BJ (cell line): ENCODE data around the gene RAF1. TPM values are rescaled to one million over a fixed set of nuclear protein-coding genes. Genes with fewer than 3 reads are reported as not detected.

Experiments used
- CTCF ChIA-PET: fragments of 350-600 bp; formaldehyde crosslinking; extraction: SDS; loops from one replicate; lab custom pipeline; 2021; ENCODE audit warnings: antibody characterized with exemption, inconsistent platforms; lab: Yijun Ruan, JAX
- POLR2A ChIA-PET: fragments of 300-600 bp; sonication (Branson Sonifier 250); formaldehyde crosslinking; extraction: SDS; loops from one replicate; lab custom pipeline; 2021; ENCODE audit warnings: antibody characterized with exemption; lab: Charles Lee
- DNase-seq: peaks from one replicate; pipeline ENCODE4 v3.0.0-alpha.2; 2011; ENCODE audit warnings: low read depth
- H3K27me3 ChIP-seq: 2 replicates; pipeline ENCODE4 v1.6.0; 2011; ENCODE audit warnings: low read length; ENCODE audit not compliant: control insufficient read depth, insufficient read depth
- H3K36me3 ChIP-seq: 2 replicates; pipeline ENCODE4 v1.5.1; 2011; ENCODE audit warnings: low read length; ENCODE audit not compliant: control insufficient read depth, insufficient read depth
- H3K4me3 ChIP-seq: 2 replicates; pipeline ENCODE4 v1.5.1; 2011; ENCODE audit warnings: low read depth, mild to moderate bottlenecking, control low read depth, low read length
- CTCF ChIP-seq: IDR thresholded peaks from 2 replicates; pipeline ENCODE4 v1.5.1; 2011; ENCODE audit warnings: low read depth, mild to moderate bottlenecking, control low read depth, inconsistent platforms, low read length, moderate library complexity; ENCODE audit not compliant: insufficient read depth
- polyA plus RNA-seq: library from polyadenylated mRNA; depleted of rRNA; stranded (reverse); fragments of >200 nt; gene quantifications from 2 replicates; pipeline ENCODE4 v1.2.3, GENCODE V29; 2011

Gene RAF1
- polyA plus RNA-seq, 1 experiment, result 122 TPM

GRCh38 chr3:12558706-12559105 is 105.2 kb downstream of the RAF1 start:
- H3K36me3 ChIP-seq, result no peaks in the 10 kb centered on the region
- ChIA-PET CTCF (interaction anchor here (0.8 to 1.4 kb wide), 4 partner anchors 21 to 421 kb away, joined by 3 read pairs; no protein-coding TSS in a partner anchor), POLR2A (no interaction called here)
- no peak for DNase-seq
- peak overlapping the region; percentile 16 for H3K4me3 ChIP-seq
- TF ChIP-seq CTCF, result no peak
- H3K27me3 ChIP-seq, result no peaks in the 10 kb centered on the region

GRCh38 chr3:12557473-12558100 is 106.3 kb downstream of the RAF1 start:
- POLR2A ChIA-PET, result no interaction called here

DNA sequence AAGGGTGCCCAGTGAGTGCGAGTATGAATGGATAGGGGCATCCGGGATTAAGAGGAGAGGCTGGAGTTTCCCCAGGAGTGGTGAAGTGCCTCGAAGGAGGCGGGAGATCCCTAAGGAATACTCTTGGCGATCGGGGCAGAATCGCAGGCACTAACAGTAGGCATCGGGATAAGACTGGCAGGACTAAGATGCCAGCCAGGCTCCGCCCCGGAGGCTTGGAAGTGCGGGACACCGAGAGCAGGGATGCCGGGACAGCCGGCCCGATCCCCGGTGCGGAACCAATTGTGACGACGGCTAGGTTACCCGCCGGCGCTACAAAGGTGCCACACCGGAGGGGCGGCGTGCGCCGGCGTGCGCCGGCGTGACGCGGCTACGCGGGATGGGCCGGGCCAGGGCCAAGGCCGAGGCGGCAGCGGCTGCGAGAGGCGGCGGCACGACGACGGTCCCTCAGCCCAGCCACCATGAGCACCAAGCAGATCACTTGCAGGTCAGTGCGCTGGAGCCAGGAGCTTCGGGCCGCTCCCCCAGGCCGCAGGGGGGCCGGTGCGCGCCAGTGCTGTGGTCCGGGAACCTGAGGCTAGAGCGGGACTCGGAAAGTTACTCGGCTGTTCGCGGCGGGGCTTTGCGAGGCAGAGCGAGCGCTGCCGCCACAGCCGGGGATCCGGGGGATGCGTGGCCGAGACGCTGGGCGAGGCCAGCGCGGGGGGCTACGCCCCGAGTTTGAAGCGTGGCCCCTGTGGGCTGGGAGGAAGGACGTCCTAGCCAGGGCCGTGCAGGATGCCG is 107.0 kb downstream of the RAF1 start, which contains the start of gene MKRN2:
Gene MKRN2, plus strand, starts transcription at position 398 of the 783 bp plus-strand sequence. Its CDS starts 64 bp downstream, at position 462.
- no peaks in the 10 kb centered on the region for H3K36me3 ChIP-seq
- ChIA-PET CTCF (interaction anchor here (1.9 kb wide), 1 partner anchor 11 kb away, joined by 5 read pairs; the partner anchor contains the start of gene MKRN2OS), POLR2A (no interaction called here)
- H3K27me3 ChIP-seq, result no peaks in the 10 kb centered on the region
- no peak; the same call in 1 of the 2 replicates for TF ChIP-seq CTCF
- peak within 1 kb of the TSS; percentile 98 for H3K4me3 ChIP-seq
- no peak for DNase-seq

More at GRCh38 chr3:12557473-12558100, 106.3 kb downstream of the RAF1 start:
- no peaks in the 10 kb centered on the region for H3K27me3 ChIP-seq
- H3K4me3 ChIP-seq, result peak overlapping the region; percentile 98
- CTCF ChIA-PET, result interaction anchor here (1.3 kb wide), 1 partner anchor 420 kb away, joined by 3 read pairs; no protein-coding TSS in a partner anchor
- no peak for DNase-seq
- H3K36me3 ChIP-seq, result no peaks in the 10 kb centered on the region
- no peak; the same call in 1 of the 2 replicates for TF ChIP-seq CTCF

GRCh38 chr3:12556314-12556689 is 107.6 kb downstream of the RAF1 start:
- no peaks in the 10 kb centered on the region for H3K36me3 ChIP-seq
- POLR2A ChIA-PET, result no interaction called here
- CTCF ChIA-PET, result interaction anchor here (0.6 to 1.9 kb wide), 2 partner anchors 11 to 69 kb away, joined by 3 to 5 read pairs; partner anchors contain the start of gene MKRN2OS
- peak overlapping the region; percentile 98 for H3K4me3 ChIP-seq
- no peaks in the 10 kb centered on the region for H3K27me3 ChIP-seq
- TF ChIP-seq CTCF, result no peak
- DNase-seq, result no peak

DNA sequence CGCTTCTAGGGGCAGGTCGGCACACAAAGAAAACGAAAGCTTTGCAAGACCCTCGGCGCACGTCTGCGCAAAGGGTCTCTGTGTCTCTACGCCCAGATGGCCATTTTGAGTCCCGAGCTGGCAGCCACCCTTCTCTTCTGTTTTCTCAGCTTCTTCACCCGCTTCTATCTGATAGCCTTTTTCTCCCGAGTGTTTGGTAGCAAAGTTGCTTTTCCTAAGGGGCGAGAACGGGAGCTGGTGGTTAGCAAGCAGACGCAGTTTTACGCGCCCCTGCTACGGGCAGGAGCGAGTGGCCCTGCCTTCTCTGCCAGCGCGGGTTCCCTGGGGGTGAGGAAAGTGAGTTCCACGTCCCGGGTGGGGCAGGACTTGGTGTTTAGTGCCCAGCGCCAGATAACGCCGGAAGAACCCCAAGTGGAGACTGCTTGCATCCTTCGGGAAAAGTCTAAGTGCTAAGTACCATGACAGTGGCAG is 110.0 kb downstream of the RAF1 start:
- no peak for DNase-seq
- Histone ChIP-seq H3K4me3 (peak overlapping the region; percentile 41), H3K36me3 (no peaks in the 10 kb centered on the region)

More for the DNA sequence above, 110.0 kb downstream of the RAF1 start:
- no peaks in the 10 kb centered on the region for H3K27me3 ChIP-seq
- 0 out of 2 replicates have a peak, but pooled peaks have one; percentile 3 for TF ChIP-seq CTCF
- POLR2A ChIA-PET, result no interaction called here
- CTCF ChIA-PET, result interaction anchor here (0.9 to 1.5 kb wide), 6 partner anchors 11 to 166 kb away, joined by 3 to 5 read pairs (median 3); no protein-coding TSS in a partner anchor
